ENCODE data around the gene SELENOV. TPM values are rescaled to one million over a fixed set of nuclear protein-coding genes. Genes with fewer than 3 reads are reported as not detected.

The SELENOV gene
- total and polyA plus RNA-seq, 9 of the 15 experiments (the other 6 are each of a cell fraction or from before 2014, with no cell fraction given), result 0.04 to 0.09 (median 0.06) TPM; not detected in 4

GRCh38 chr19:39502640-39503417, 12.1 kb upstream of the SELENOV start (continued):
- TF ChIP-seq, protein P1, sequence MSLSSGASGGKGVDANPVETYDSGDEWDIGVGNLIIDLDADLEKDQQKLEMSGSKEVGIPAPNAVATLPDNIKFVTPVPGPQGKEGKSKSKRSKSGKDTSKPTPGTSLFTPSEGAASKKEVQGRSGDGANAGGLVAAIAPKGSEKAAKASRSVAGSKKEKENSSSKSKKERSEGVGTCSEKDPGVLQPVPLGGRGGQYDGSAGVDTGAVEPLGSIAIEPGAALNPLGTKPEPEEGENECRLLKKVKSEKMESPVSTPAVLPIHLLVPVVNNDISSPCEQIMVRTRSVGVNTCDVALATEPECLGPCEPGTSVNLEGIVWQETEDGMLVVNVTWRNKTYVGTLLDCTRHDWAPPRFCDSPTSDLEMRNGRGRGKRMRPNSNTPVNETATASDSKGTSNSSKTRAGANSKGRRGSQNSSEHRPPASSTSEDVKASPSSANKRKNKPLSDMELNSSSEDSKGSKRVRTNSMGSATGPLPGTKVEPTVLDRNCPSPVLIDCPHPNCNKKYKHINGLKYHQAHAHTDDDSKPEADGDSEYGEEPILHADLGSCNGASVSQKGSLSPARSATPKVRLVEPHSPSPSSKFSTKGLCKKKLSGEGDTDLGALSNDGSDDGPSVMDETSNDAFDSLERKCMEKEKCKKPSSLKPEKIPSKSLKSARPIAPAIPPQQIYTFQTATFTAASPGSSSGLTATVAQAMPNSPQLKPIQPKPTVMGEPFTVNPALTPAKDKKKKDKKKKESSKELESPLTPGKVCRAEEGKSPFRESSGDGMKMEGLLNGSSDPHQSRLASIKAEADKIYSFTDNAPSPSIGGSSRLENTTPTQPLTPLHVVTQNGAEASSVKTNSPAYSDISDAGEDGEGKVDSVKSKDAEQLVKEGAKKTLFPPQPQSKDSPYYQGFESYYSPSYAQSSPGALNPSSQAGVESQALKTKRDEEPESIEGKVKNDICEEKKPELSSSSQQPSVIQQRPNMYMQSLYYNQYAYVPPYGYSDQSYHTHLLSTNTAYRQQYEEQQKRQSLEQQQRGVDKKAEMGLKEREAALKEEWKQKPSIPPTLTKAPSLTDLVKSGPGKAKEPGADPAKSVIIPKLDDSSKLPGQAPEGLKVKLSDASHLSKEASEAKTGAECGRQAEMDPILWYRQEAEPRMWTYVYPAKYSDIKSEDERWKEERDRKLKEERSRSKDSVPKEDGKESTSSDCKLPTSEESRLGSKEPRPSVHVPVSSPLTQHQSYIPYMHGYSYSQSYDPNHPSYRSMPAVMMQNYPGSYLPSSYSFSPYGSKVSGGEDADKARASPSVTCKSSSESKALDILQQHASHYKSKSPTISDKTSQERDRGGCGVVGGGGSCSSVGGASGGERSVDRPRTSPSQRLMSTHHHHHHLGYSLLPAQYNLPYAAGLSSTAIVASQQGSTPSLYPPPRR (CRISPR knock-in tag; IDR thresholded peaks at IDR 0.05; ENCODE audit: borderline replicate concordance), result peak; percentile 96; the same call in 1 of the 2 replicates
- TF ChIP-seq, protein P2, sequence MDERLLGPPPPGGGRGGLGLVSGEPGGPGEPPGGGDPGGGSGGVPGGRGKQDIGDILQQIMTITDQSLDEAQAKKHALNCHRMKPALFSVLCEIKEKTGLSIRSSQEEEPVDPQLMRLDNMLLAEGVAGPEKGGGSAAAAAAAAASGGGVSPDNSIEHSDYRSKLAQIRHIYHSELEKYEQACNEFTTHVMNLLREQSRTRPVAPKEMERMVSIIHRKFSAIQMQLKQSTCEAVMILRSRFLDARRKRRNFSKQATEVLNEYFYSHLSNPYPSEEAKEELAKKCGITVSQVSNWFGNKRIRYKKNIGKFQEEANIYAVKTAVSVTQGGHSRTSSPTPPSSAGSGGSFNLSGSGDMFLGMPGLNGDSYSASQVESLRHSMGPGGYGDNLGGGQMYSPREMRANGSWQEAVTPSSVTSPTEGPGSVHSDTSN (CRISPR knock-in tag; IDR thresholded peaks at IDR 0.05; ENCODE audit: low read depth), result no peak
- TF ChIP-seq, protein P2 (tag; conservative IDR thresholded peaks at IDR 0.05; ENCODE audit: low read depth), result no peak
- TF ChIP-seq POLR3G (IDR thresholded peaks at IDR 0.05; ENCODE audit: extremely low read depth, insufficient read length, insufficient replicate concordance) (no peak), C11orf30 (IDR thresholded peaks at IDR 0.05; ENCODE audit: low read depth) (no peak), ZBTB33 (CRISPR knock-in tag; IDR thresholded peaks at IDR 0.05) (peak; percentile 99), TAF7 (tag; IDR thresholded peaks at IDR 0.05) (no peak), ESRRA (IDR thresholded peaks at IDR 0.05; ENCODE audit: borderline replicate concordance, low read depth) (peak; percentile 90; the same call in 1 of the 2 replicates), ZSCAN29 (IDR thresholded peaks at IDR 0.05) (no peak), GATA2 (CRISPR knock-in tag; IDR thresholded peaks at IDR 0.05) (peak; percentile 45; the same call in 1 of the 2 replicates), ATF4 (CRISPR knock-in tag; IDR thresholded peaks at IDR 0.05) (no peak), YBX1 (IDR thresholded peaks at IDR 0.05) (no peak), NR2F6 (CRISPR knock-in tag; IDR thresholded peaks at IDR 0.05) (no peak), MAFG (tag; conservative IDR thresholded peaks at IDR 0.05) (no peak), RAD21 (CRISPR knock-in tag; conservative IDR thresholded peaks at IDR 0.05 in 1 of 2, IDR thresholded peaks at IDR 0.05 in 1 of 2) (peak; percentile 35 to 64; a peak in 3 of 4 replicates), POU5F1 (IDR thresholded peaks at IDR 0.05; ENCODE audit: borderline replicate concordance, low read depth, low read length, partially characterized antibody) (no peak)

All from K562 (cell line).